Measurements from ENCODE around the gene PTPRQ.

GRCh38 chr12:80690513-80690912 lies 246.5 kb downstream of the PTPRQ start:
- TF ChIP-seq, protein P1, sequence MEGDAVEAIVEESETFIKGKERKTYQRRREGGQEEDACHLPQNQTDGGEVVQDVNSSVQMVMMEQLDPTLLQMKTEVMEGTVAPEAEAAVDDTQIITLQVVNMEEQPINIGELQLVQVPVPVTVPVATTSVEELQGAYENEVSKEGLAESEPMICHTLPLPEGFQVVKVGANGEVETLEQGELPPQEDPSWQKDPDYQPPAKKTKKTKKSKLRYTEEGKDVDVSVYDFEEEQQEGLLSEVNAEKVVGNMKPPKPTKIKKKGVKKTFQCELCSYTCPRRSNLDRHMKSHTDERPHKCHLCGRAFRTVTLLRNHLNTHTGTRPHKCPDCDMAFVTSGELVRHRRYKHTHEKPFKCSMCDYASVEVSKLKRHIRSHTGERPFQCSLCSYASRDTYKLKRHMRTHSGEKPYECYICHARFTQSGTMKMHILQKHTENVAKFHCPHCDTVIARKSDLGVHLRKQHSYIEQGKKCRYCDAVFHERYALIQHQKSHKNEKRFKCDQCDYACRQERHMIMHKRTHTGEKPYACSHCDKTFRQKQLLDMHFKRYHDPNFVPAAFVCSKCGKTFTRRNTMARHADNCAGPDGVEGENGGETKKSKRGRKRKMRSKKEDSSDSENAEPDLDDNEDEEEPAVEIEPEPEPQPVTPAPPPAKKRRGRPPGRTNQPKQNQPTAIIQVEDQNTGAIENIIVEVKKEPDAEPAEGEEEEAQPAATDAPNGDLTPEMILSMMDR (IDR thresholded peaks at IDR 0.05; ENCODE audit: borderline replicate concordance, extremely low read depth, low read length, poor library complexity, severe bottlenecking): no peak
- TF ChIP-seq EZH2 (IDR thresholded peaks at IDR 0.05; ENCODE audit: borderline replicate concordance, low read depth, low read length, severe bottlenecking): no peak

Measured in DND-41 (cell line).